NT2/D1 (cell line): Measurements from ENCODE around the gene HOXA9.

Experiments used
- DNase-seq: peaks from one replicate; pipeline ENCODE4 v3.0.0-alpha.2; 2011; ENCODE audit warnings: low read depth, low spot score
- H3K27me3 ChIP-seq: 2 replicates; pipeline ENCODE4 v1.6.0; 2011; ENCODE audit warnings: mild to moderate bottlenecking; ENCODE audit not compliant: insufficient read length, insufficient read depth
- H3K36me3 ChIP-seq: 2 replicates; pipeline ENCODE4 v1.6.1; 2011; ENCODE audit warnings: mild to moderate bottlenecking, low read length, mixed read lengths; ENCODE audit not compliant: insufficient read depth, insufficient read length
- H3K4me1 ChIP-seq: 2 replicates; pipeline ENCODE4 v1.5.1; 2011; ENCODE audit not compliant: insufficient read depth, insufficient read length
- H3K4me3 ChIP-seq: 2 replicates; pipeline ENCODE4 v1.5.1; 2011; ENCODE audit warnings: low read depth; ENCODE audit not compliant: insufficient read length
- H3K9ac ChIP-seq: 2 replicates; pipeline ENCODE4 v1.6.0; 2011; ENCODE audit warnings: low read depth; ENCODE audit not compliant: insufficient read length
- H3K9me3 ChIP-seq: 2 replicates; pipeline ENCODE4 v1.5.1; 2011; ENCODE audit warnings: mild to moderate bottlenecking, low read length; ENCODE audit not compliant: insufficient read depth
- SUZ12 ChIP-seq: IDR thresholded peaks from 2 replicates; pipeline ENCODE4 v1.6.1; 2011; ENCODE audit not compliant: insufficient read length, insufficient read depth; ENCODE audit errors: extremely low read depth
- YY1 ChIP-seq: IDR thresholded peaks from 2 replicates; pipeline ENCODE4 v1.6.1; 2011; ENCODE audit not compliant: insufficient read length, insufficient read depth
- ZNF274 ChIP-seq: IDR thresholded peaks from 2 replicates; pipeline ENCODE4 v1.6.1; 2011; ENCODE audit warnings: mild to moderate bottlenecking, low read depth, low read length

The HOXA9 gene

GRCh38 chr7:27194002-27194352 is 28.6 kb upstream of the HOXA9 start:
- H3K9ac ChIP-seq = no peak overlapping the region

GRCh38 chr7:27193335-27194001 is 28.1 kb upstream of the HOXA9 start:
- Histone ChIP-seq H3K27me3 (peaks cover 100% of the 10 kb centered on the region), H3K9me3 (no peaks in the 10 kb centered on the region), H3K4me1 (peaks cover 13% of the 10 kb centered on the region), H3K4me3 (no peak overlapping the region), H3K9ac (no peak overlapping the region), H3K36me3 (no peaks in the 10 kb centered on the region)
- DNase-seq = no peak
- peak; percentile 15 for TF ChIP-seq SUZ12
- TF ChIP-seq ZNF274 = no peak

More at GRCh38 chr7:27194002-27194352, 28.6 kb upstream of the HOXA9 start:
- no peak overlapping the region for H3K4me3 ChIP-seq
- H3K36me3 ChIP-seq = no peaks in the 10 kb centered on the region
- DNase-seq = no peak
- H3K27me3 ChIP-seq = peaks cover 100% of the 10 kb centered on the region
- no peaks in the 10 kb centered on the region for H3K9me3 ChIP-seq
- no peak for TF ChIP-seq SUZ12
- H3K4me1 ChIP-seq = peaks cover 14% of the 10 kb centered on the region

- no peak for DNase-seq
- TF ChIP-seq ZNF274 = no peak
- peak; percentile 96 for TF ChIP-seq SUZ12
- H3K27me3 ChIP-seq = peaks cover 100% of the 10 kb centered on the region
- H3K4me1 ChIP-seq = peaks cover 19% of the 10 kb centered on the region
- H3K36me3 ChIP-seq = no peaks in the 10 kb centered on the region
- no peaks in the 10 kb centered on the region for H3K9me3 ChIP-seq
- no peak overlapping the region for H3K9ac ChIP-seq
- peak overlapping the region; percentile 27 for H3K4me3 ChIP-seq
Observed at GRCh38 chr7:27192546-27193334, 27.4 kb upstream of the HOXA9 start.

- Histone ChIP-seq H3K9ac (no peak overlapping the region), H3K9me3 (no peaks in the 10 kb centered on the region), H3K27me3 (peaks cover 100% of the 10 kb centered on the region), H3K4me3 (peak overlapping the region; percentile 27), H3K4me1 (peaks cover 21% of the 10 kb centered on the region), H3K36me3 (no peaks in the 10 kb centered on the region)
- TF ChIP-seq SUZ12 (peak; percentile 56), YY1 (no peak)
- no peak for DNase-seq
Observed at GRCh38 chr7:27191833-27192545, 26.7 kb upstream of the HOXA9 start.

- no peak overlapping the region for H3K9ac ChIP-seq
- no peaks in the 10 kb centered on the region for H3K36me3 ChIP-seq
- DNase-seq = no peak
- H3K4me1 ChIP-seq = peaks cover 21% of the 10 kb centered on the region
- TF ChIP-seq ZNF274 (no peak), YY1 (no peak), SUZ12 (no peak)
- H3K9me3 ChIP-seq = no peaks in the 10 kb centered on the region
- peaks cover 100% of the 10 kb centered on the region for H3K27me3 ChIP-seq
- H3K4me3 ChIP-seq = no peak overlapping the region
Observed at GRCh38 chr7:27191161-27191731, 25.9 kb upstream of the HOXA9 start.

- peaks cover 100% of the 10 kb centered on the region for H3K27me3 ChIP-seq
- no peak overlapping the region for H3K9ac ChIP-seq
- no peaks in the 10 kb centered on the region for H3K36me3 ChIP-seq
- no peak for DNase-seq
- H3K4me3 ChIP-seq = no peak overlapping the region
- TF ChIP-seq ZNF274 (no peak), SUZ12 (peak; percentile 46)
- no peaks in the 10 kb centered on the region for H3K9me3 ChIP-seq
- peaks cover 26% of the 10 kb centered on the region for H3K4me1 ChIP-seq
Observed at GRCh38 chr7:27189997-27190748, 24.8 kb upstream of the HOXA9 start.
